Putamen (tissue), 1 donor: ENCODE data around the gene CYP3A5.

Source experiments
- DNase-seq: peaks from one replicate; pipeline ENCODE4 v3.0.0-alpha.2; 2016; ENCODE audit warnings: low spot score

The CYP3A5 gene

DNA sequence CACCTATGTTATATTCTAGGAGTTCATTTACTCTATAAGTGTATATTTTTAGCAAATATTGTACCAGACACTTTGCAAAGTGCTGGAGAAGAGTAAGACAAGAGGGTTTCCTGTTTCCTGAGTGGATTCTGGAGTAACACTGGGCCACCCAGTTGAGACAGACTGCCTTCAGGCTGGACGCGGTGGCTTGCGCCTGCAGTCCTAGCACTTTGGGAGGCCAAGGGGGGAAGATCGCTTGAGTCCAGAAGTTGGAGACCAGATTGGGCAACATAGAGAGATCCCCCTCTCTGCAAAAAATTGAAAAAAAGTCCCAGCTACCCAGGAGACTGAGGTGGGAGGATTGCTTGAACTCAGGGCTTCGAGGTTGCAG lies 63.8 kb downstream of the CYP3A5 start:
- no peak for DNase-seq

GRCh38 chr7:99614495-99614894 lies 65.3 kb downstream of the CYP3A5 start:
- no peak for DNase-seq

- DNase-seq, result no peak
Observed at GRCh38 chr7:99607548-99607947, 72.2 kb downstream of the CYP3A5 start.

DNA sequence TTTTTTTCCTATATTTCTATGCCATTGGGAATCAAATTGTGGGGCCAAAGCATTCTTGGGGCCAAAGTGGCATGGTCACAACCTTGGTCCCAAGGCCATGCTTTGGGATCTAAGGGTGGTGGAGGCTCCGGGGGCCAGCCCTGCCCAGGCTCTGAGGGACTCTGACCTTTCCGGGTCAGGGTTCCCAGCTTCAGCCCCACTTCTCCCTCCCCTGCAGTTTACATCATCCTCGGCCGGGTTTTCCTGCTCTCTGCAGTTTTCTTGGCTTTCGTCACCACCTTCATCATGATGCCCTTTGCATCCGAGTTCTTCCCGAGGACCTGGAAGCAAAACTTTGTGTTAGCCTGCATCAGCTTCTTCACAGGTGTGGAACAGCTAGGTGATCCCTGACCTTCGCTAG lies 73.3 kb downstream of the CYP3A5 start:
- DNase-seq, result no peak

- no peak for DNase-seq
Observed at GRCh38 chr7:99605527-99605926, 74.3 kb downstream of the CYP3A5 start.

- DNase-seq, result no peak
Observed at GRCh38 chr7:99601656-99602310, 78.0 kb downstream of the CYP3A5 start.

DNA sequence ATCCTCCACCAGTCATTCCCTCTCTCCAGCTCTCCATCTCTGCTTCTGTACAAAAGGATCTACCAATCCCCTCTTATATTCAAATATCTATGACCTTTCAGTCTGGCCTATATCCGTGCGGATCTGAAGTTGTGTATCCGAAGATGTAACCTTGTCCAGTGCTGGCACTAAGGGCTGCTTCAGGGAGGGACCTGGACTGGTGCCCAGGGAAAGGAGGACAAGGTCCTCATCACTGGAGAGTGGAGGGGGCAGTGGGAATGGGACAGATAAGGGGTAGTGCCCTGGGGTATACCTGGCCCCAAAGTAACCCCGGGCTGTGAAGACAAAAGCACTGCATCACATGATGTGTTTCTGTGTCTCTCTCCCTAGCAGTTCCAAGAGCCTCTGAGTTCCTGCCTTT lies 80.0 kb downstream of the CYP3A5 start:
- DNase-seq, result no peak
